HS-27A (cell line): ENCODE results near the gene PODN.

Source experiments
- DNase-seq: peaks from one replicate; pipeline ENCODE4 v3.0.0-alpha.2; 2012; ENCODE audit warnings: low read depth, missing footprints

Gene PODN, protein sequence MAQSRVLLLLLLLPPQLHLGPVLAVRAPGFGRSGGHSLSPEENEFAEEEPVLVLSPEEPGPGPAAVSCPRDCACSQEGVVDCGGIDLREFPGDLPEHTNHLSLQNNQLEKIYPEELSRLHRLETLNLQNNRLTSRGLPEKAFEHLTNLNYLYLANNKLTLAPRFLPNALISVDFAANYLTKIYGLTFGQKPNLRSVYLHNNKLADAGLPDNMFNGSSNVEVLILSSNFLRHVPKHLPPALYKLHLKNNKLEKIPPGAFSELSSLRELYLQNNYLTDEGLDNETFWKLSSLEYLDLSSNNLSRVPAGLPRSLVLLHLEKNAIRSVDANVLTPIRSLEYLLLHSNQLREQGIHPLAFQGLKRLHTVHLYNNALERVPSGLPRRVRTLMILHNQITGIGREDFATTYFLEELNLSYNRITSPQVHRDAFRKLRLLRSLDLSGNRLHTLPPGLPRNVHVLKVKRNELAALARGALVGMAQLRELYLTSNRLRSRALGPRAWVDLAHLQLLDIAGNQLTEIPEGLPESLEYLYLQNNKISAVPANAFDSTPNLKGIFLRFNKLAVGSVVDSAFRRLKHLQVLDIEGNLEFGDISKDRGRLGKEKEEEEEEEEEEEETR

DNA sequence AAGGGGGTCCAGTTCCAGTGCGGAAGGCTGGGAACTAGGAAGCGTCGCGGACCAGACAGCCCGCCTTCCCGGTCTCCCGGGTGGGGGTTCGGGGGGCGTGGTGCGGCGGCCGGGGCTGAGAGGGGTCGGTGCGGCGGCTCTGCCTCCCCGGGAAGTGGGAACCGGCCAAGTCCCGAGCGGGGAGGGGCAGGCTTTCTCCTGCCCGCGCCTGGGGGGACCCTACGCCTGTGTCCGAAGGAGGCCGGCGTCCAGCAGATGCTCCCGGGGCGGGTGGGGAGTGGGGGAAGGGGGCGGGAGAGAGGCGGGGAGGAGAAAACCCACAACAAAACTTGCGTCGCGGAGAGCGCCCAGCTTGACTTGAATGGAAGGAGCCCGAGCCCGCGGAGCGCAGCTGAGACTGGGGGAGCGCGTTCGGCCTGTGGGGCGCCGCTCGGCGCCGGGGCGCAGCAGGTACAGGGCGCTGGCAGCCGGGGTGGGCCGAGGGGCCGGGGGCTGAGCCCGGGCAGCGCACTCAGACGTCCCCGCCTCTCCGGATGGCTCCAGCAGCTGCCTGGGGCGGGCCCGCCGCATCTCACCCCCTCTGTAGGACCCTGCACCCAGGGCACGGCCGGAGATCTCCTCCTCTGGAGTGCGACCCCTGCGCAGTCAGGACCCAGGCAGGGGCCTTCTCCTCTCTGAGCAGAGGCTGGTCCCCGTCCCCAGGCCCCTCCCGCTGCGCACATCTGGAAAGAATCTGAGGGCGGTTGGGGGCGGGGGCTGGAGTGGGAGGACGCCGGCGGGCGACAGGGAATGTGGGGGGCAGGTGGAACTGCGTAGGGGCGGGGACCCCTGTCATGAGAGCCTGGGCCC, at the start of gene PODN:
TSS of gene PODN (plus strand) at position 355 of the 849 bp plus-strand sequence. CDS start 7,643 bp downstream, outside the sequence.
- DNase-seq: no peak

- peak; percentile 74 for DNase-seq
These were observed 47.1 kb upstream of the PODN start for GRCh38 chr1:53014791-53015507.

GRCh38 chr1:53015508-53015860, 46.5 kb upstream of the PODN start:
- no peak for DNase-seq

- DNase-seq: no peak
These were observed 45.3 kb upstream of the PODN start for GRCh38 chr1:53016705-53017104.

DNA sequence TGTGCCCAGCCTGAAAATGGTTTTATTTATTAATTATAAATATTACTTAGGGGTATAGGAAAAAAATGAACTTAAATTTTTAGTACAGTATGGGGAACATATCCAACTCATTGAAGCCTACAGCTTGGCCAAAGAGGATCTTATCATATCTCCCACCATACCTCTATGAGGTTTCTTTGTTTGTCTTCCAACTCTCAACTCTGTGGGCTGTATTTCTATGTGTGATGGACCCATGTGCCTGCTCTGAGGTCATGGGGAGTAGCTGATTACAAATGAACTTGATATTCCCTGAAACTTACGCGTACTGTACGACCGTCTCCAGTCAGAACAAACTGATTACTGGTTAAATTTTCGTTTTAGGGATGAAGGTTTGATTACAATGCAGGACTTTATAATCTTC, 41.4 kb upstream of the PODN start:
- DNase-seq: no peak

GRCh38 chr1:53022179-53022578, 39.8 kb upstream of the PODN start:
- DNase-seq: no peak

DNA sequence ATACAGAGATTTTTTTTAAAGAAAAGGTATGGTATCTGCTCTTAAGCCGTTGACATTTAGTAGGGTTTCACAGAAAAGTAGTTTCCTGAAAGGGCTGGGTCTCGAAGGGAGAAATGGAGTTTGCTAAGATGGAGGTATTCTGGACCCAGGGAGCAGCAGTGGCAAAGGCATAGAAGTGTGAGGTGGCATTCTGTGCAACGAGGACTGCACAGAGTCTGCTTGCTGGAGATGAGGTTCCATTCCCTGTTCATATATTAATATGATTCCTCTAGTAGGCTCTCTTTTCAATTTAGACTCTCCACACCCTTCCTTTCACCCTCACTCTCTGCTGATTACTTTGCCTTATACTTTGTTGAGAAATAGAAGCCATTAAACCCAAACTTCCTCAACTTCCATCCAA, 38.5 kb upstream of the PODN start:
- DNase-seq: no peak

GRCh38 chr1:53024117-53024516, 37.9 kb upstream of the PODN start:
- no peak for DNase-seq

DNA sequence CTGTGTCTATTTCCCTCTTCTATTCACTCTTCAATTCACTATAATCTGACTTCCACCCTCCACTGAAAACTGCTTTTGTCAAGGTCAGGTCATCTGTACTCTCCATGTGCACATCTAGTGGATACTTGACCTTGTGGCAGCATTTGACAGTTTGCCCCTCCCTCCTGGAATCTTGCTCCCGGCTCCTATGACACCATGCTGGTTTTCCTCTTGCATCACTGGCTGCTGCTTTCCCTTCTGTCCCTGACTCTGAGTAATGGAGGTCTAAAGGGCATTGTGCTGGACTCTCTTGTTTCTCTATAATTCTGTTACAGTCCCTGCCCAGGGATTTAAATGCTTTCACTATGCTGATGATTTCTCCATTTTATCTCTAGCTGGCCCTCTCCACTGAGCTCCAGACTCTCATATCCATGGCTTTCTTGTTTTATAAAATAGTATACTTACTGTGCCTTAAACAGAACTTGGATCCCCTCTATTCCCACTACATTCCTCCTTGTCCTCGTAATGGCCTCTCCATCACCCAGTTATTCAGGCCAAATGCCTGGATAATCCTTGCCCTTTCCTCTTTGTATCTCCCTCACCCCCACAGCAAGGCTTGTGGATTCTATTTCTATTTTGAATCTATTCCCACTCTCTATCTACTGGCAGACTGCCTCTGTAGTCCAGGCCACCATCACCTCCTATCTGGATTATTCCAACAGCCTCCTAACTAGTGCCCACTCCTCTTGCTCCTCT, 36.8 kb upstream of the PODN start:
- no peak for DNase-seq

- no peak for DNase-seq
These were observed 36.3 kb upstream of the PODN start for GRCh38 chr1:53025769-53026112.

DNA sequence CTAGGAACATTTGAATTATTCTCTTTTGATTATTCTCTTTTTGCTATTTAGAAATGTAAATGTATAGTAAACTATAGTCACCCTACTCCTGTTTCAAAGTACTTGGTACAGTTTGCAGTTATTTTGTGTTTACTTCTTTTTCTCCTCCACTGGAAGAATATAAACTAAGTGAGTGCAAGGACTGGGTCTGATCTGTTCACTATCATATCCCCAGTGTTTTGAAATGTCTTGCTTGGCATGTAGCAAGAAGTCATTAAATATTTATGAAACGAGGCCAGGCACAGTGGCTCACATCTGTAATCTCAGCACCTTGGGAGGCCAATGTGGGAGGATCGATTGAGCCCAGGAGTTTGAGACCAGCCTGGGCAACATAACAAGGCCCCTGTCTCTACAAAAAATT, 35.8 kb upstream of the PODN start:
- no peak for DNase-seq

- DNase-seq: no peak
These were observed 30.3 kb upstream of the PODN start for GRCh38 chr1:53031732-53032131.

- no peak for DNase-seq
These were observed 24.9 kb upstream of the PODN start for GRCh38 chr1:53037159-53037558.

GRCh38 chr1:53038566-53038965, 23.4 kb upstream of the PODN start:
- DNase-seq: no peak

- no peak for DNase-seq
These were observed 18.7 kb upstream of the PODN start for GRCh38 chr1:53043271-53043670.

DNA sequence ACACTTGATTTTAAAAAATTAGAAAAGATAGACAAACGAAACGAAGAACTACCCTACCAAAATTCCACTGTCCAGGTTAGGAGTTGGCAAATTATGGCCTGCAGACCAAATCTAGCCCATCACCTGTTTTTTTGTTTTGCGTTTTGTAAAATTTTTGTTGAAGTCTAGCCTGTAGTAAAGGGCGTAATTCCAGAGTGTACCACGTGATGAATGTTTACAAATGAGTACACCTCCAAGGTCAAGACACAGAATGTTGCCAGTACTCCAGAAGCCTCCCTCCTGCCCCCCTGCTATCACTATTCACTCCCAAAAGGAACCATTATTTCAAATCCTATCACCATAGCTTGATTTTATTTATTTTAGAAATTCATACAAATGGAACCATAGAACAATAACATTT, 17.1 kb upstream of the PODN start:
- no peak for DNase-seq

DNA sequence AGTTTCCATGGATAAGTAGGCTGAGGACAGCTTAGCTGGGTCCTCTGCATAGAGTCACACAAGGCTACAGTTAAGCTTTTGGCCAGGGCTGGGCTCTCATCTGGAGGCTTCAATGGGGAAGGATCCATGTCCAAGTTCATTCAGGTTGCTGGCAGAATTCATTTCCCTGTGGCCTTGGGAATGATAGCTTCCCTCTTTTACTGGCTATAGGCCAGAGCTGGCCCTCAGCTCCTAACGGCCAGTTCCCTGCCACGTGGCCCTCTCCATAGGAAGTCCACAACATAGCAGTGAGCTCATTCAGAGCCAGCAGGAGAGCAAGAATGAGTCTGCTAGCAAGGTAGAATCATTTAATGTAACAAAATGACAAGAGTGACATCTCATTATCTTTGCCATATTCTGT, 15.1 kb upstream of the PODN start:
- no peak for DNase-seq

DNA sequence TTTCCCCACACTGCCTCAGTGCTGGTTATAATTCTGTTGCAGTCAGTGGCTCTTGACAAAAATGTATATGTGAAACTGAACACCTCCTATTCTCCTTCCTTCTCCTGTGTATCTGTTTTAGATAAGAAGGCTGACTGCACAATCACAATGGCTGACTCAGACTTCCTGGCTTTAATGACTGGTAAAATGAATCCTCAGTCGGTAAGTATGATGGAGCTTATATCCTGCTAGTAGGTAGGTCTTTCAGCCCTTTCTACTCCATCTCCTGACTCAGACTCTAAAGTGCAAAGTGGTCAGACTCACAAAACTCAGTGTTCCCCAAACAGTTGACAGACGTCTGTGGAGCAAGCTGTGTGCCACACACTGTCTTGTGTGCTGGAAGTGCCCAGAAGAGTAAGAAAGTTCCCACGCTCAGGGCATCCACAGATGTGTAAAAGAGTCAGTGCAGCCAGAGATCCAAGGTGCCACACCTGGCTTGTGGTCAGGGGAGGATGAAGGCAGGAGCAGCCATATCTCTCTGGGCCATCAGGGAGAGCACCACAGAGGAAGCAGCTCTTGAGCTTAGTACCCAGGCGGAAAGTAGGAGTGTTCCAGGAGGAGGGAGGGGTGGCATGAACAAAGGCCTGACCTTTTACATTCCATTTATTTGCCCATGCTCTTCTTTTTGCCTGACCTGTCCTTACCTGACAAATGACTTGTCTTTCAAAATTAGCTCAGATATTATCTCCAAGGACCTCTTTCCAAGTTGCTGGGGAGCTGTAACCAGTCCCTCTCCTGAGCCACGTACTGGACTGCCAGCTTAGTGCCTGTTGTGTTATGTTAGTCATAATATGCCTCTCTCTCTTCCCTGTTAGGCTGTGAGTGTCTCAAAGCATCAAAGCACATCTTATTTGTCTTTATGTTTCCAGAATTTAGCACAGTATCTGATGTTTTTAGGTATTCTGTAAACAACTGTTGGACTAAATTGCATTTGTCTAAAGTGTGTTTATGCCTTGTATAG, 14.0 kb upstream of the PODN start:
- DNase-seq: no peak

DNA sequence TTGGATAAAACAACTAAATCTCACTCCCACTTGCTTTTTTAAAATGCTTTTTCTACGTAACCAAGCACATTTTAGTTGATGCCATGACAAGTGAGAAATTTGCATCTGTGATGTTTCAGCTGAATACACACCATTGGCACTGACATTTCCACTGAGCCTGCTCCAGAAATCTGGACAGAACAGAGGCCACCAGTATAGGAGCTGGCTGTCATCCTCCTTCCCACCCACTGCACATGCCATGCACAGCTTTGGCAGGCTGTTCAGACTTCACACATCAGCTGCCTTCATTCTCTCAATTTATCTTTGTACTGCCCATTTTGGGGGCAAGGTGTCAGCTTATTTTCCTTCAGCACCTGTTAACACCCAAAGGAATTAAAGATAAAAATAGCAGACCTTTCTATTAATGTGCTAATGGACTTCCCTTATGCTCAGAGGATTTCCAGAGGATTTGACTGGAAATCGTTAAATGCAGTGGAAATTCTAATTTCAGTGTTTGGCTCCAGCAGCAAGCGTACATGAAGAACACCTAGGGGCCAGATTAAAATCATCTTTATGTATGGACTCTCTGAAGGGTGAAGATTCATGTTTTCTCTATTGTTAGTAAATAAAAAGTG, 12.9 kb upstream of the PODN start:
- DNase-seq: no peak

DNA sequence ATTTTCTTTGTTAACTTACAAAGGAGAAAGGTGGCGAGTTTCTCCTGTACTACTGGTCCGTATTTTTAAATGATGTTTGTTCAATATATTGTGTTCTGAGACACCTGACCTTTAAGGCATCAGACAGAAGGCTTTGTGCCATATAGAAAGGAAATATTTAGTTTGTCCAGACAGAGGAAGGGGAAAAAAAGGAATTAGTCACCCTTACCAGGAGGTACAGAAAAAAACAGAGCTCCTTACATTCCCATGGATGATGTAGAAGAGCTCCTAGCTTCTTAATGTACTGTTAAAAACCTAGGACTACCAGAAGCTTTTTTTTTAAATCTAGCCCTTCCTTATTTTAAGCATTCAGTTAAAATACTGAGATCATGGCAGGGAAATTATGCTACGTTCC, 12.4 kb upstream of the PODN start:
- DNase-seq: no peak
